ENCODE measurements around the gene RND2.
"Not testable (repeated sequence)": the region's sequence is repeated elsewhere in the genome, so short reads cannot be mapped to it uniquely, and the experiment has no call there.

The RND2 gene

GRCh38 chr17:43024407-43025289 lies at the start of gene RND2:
Gene RND2 (plus strand): TSS chr17:43025231. CDS start chr17:43025348, 117 bp downstream.
- DNase-seq (ENCODE audit: low read depth in 2 of 2), result peak; percentile 57 to 73

- DNase-seq (ENCODE audit: low read depth in 2 of 2), result no peak
Measured at GRCh38 chr17:42975265-42975664, 49.8 kb upstream of the RND2 start.

- DNase-seq (ENCODE audit: low read depth in 2 of 2), result not testable (repeated sequence)
Measured at GRCh38 chr17:42975701-42976100, 49.3 kb upstream of the RND2 start.

- peak in 1 of 2 donors; percentile 18 for DNase-seq (ENCODE audit: low read depth in 2 of 2)
Measured at GRCh38 chr17:42979511-42980273, 45.3 kb upstream of the RND2 start, which contains the start of gene PTGES3L. Gene PTGES3L (minus strand): TSS chr17:42980080. CDS start chr17:42980053, 27 bp downstream.

- DNase-seq (ENCODE audit: low read depth in 2 of 2), result peak; percentile 88 to 90
Measured at GRCh38 chr17:42980274-42980765, 44.7 kb upstream of the RND2 start, which contains the start of gene RUNDC1. Gene RUNDC1 (plus strand): TSS chr17:42980565. CDS start chr17:42980577, 12 bp downstream.

- peak; percentile 57 to 68 for DNase-seq (ENCODE audit: low read depth in 2 of 2)
Measured at GRCh38 chr17:42980766-42981397, 44.1 kb upstream of the RND2 start.

GRCh38 chr17:42982266-42982665 lies 42.8 kb upstream of the RND2 start:
- no peak for DNase-seq (ENCODE audit: low read depth in 2 of 2)

- DNase-seq (ENCODE audit: low read depth in 2 of 2), result no peak
Measured at GRCh38 chr17:42985225-42985624, 39.8 kb upstream of the RND2 start.

- no peak for DNase-seq (ENCODE audit: low read depth in 2 of 2)
Measured at GRCh38 chr17:42989141-42989540, 35.9 kb upstream of the RND2 start.

GRCh38 chr17:42989726-42990652 lies 35.0 kb upstream of the RND2 start:
- DNase-seq (ENCODE audit: low read depth in 2 of 2), result no peak

GRCh38 chr17:42991471-42991870 lies 33.6 kb upstream of the RND2 start:
- DNase-seq (ENCODE audit: low read depth in 2 of 2), result no peak

- DNase-seq (ENCODE audit: low read depth in 2 of 2), result no peak
Measured at GRCh38 chr17:42992872-42993271, 32.2 kb upstream of the RND2 start.

- DNase-seq (ENCODE audit: low read depth in 2 of 2), result not testable (repeated sequence)
Measured at GRCh38 chr17:42993913-42994312, 31.1 kb upstream of the RND2 start.

GRCh38 chr17:42997390-42997983 lies 27.5 kb upstream of the RND2 start:
- DNase-seq (ENCODE audit: low read depth in 2 of 2), result no peak

GRCh38 chr17:42997984-42998938 lies 26.8 kb upstream of the RND2 start, which contains the start of gene RPL27:
Gene RPL27 (plus strand): TSS chr17:42998419. CDS start chr17:42998751, 332 bp downstream.
- DNase-seq (ENCODE audit: low read depth in 2 of 2), result peak; percentile 91 to 95

- no peak for DNase-seq (ENCODE audit: low read depth in 2 of 2)
Measured at GRCh38 chr17:42999003-42999525, 26.0 kb upstream of the RND2 start.

- DNase-seq (ENCODE audit: low read depth in 2 of 2), result not testable (repeated sequence)
Measured at GRCh38 chr17:43000894-43001293, 24.1 kb upstream of the RND2 start.

- no peak for DNase-seq (ENCODE audit: low read depth in 2 of 2)
Measured at GRCh38 chr17:43003542-43004172, 21.4 kb upstream of the RND2 start.

Measured in stimulated activated CD8-positive, alpha-beta memory T cell treated with anti-CD3 and anti-CD28 coated beads, Interleukin-15, amount 100 ng/mL, for 48 hours (primary cell).